ENCODE measurements around the gene TOM1L2.

Gene TOM1L2

GRCh38 chr17:17870247-17870646 lies 102.0 kb downstream of the TOM1L2 start:
- DNase-seq (ENCODE audit: low spot score), result no peak
- peak; percentile 15 for TF ChIP-seq CTCF (IDR thresholded peaks at IDR 0.05; ENCODE audit: extremely low read depth, insufficient read depth, missing control alignments)
- in situ Hi-C loops (cut with MboI; ENCODE audit: low pct_unique_long_range_greater_than_20kb, low sequenced_read_pairs, unreplicated experiment), result no loop called here

GRCh38 chr17:17868641-17869522 lies 103.3 kb downstream of the TOM1L2 start:
- no peak for TF ChIP-seq CTCF (IDR thresholded peaks at IDR 0.05; ENCODE audit: extremely low read depth, insufficient read depth, missing control alignments)
- in situ Hi-C loops (cut with MboI; ENCODE audit: low pct_unique_long_range_greater_than_20kb, low sequenced_read_pairs, unreplicated experiment), result loop anchor here (10.0 kb wide), 1 partner anchor 194 kb away; no protein-coding TSS in a partner anchor
- no peak for DNase-seq (ENCODE audit: low spot score)

DNA sequence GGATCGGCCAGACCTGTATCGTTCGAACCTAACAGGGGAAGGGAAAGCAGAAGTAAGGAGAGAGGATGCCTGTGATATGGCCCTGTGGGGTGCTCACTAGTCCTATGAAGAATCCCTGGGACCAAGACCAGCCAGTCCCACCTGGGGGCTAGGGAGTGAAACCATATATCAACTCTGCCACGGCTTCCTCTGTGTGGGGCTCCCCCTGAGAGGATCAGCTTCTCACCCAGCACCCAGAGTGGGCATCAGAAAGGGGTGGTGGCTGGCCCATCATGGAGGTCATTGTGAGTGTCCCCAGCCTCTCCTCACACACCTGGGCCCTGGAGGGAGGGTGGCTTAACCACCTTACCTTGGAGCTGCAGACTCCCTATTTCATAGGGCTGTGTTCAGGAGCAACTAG lies 105.3 kb downstream of the TOM1L2 start:
- DNase-seq (ENCODE audit: low spot score), result no peak
- TF ChIP-seq CTCF (IDR thresholded peaks at IDR 0.05; ENCODE audit: extremely low read depth, insufficient read depth, missing control alignments), result no peak
- in situ Hi-C loops (cut with MboI; ENCODE audit: low pct_unique_long_range_greater_than_20kb, low sequenced_read_pairs, unreplicated experiment), result loop anchor here (10.0 kb wide), 1 partner anchor 192 kb away; no protein-coding TSS in a partner anchor

- in situ Hi-C loops (cut with MboI; ENCODE audit: low pct_unique_long_range_greater_than_20kb, low sequenced_read_pairs, unreplicated experiment), result loop anchor here (10.0 kb wide), 1 partner anchor 192 kb away; no protein-coding TSS in a partner anchor
- DNase-seq (ENCODE audit: low spot score), result no peak
- TF ChIP-seq CTCF (IDR thresholded peaks at IDR 0.05; ENCODE audit: extremely low read depth, insufficient read depth, missing control alignments), result no peak
These were observed 105.8 kb downstream of the TOM1L2 start for GRCh38 chr17:17866425-17866824.

GRCh38 chr17:17865035-17865434 lies 107.2 kb downstream of the TOM1L2 start:
- no peak for DNase-seq (ENCODE audit: low spot score)
- TF ChIP-seq CTCF (IDR thresholded peaks at IDR 0.05; ENCODE audit: extremely low read depth, insufficient read depth, missing control alignments), result no peak
- in situ Hi-C loops (cut with MboI; ENCODE audit: low pct_unique_long_range_greater_than_20kb, low sequenced_read_pairs, unreplicated experiment), result loop anchor here (10.0 kb wide), 1 partner anchor 190 kb away; no protein-coding TSS in a partner anchor

DNA sequence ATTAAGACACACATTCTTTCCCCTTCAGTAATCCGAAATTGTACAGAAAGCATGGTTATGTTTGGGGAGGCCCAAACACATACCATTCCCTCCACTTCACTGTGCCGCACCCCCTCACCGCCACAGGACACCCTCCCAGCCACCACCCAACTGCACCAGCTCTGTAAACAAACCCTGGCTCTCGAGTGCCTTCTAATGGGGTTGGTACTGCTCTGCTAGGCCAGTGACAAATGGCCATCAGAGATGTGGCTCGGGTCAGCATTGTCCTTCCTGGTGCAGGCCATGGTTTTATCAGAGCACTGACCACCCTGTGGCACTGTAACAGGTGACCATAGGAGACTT lies 111.5 kb downstream of the TOM1L2 start:
- in situ Hi-C loops (cut with MboI; ENCODE audit: low pct_unique_long_range_greater_than_20kb, low sequenced_read_pairs, unreplicated experiment), result loop anchor here (10.0 kb wide), 1 partner anchor 186 kb away; no protein-coding TSS in a partner anchor
- no peak for DNase-seq (ENCODE audit: low spot score)
- TF ChIP-seq CTCF (IDR thresholded peaks at IDR 0.05; ENCODE audit: extremely low read depth, insufficient read depth, missing control alignments), result no peak
